DOHH2 (cell line): ENCODE measurements around the gene GPRC5D.

Experiments used
- CTCF ChIP-seq: fragments of 200-600 bp; sonication (generic); IDR thresholded peaks from one replicate; pipeline ENCODE4 v1.5.1; 2014; ENCODE audit warnings: antibody characterized with exemption, mild to moderate bottlenecking, low read depth, low read length; ENCODE audit not compliant: poor library complexity, severe bottlenecking
- EZH2phosphoT487 ChIP-seq: fragments of 200-600 bp; sonication (generic); IDR thresholded peaks from 2 replicates; pipeline ENCODE4 v1.6.1; 2017; ENCODE audit warnings: borderline replicate concordance, mild to moderate bottlenecking, antibody characterized with exemption, low read length, moderate library complexity, mixed read lengths

GRCh38 chr12:12925388-12925787 lies 26.6 kb downstream of the GPRC5D start:
- TF ChIP-seq CTCF (no peak), EZH2phosphoT487 (no peak)
